ENCODE measurements around the gene ULK4.

Gene ULK4

DNA sequence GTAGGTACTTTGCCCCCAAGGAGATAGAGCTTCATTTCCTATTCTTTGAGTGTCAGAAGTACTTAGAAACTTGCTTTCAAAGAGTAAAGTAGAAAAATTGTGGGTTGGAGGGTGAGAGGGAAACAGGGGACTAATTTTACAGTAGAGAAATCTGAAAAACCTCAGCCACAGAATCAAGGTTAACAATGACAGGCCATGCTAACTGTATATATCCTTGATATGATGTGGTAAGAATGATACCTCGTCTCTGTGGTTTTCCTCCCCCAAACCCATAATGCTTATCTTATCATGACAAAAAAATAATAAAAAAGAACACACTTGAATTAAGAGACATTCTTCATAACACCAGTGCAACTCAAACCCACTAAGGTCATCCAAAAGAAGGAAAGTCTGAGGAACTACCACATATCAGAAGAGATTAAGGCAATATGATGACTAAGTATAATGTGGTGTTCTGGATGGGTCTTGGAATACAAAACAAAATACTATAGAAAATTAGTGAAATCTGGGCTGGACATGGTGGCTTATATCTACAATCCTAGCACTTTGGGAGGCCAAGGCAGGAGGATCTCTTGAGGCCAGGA is 360.4 kb downstream of the ULK4 start:
- TF ChIP-seq, protein P1, sequence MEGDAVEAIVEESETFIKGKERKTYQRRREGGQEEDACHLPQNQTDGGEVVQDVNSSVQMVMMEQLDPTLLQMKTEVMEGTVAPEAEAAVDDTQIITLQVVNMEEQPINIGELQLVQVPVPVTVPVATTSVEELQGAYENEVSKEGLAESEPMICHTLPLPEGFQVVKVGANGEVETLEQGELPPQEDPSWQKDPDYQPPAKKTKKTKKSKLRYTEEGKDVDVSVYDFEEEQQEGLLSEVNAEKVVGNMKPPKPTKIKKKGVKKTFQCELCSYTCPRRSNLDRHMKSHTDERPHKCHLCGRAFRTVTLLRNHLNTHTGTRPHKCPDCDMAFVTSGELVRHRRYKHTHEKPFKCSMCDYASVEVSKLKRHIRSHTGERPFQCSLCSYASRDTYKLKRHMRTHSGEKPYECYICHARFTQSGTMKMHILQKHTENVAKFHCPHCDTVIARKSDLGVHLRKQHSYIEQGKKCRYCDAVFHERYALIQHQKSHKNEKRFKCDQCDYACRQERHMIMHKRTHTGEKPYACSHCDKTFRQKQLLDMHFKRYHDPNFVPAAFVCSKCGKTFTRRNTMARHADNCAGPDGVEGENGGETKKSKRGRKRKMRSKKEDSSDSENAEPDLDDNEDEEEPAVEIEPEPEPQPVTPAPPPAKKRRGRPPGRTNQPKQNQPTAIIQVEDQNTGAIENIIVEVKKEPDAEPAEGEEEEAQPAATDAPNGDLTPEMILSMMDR (IDR thresholded peaks at IDR 0.05) = no peak

DNA sequence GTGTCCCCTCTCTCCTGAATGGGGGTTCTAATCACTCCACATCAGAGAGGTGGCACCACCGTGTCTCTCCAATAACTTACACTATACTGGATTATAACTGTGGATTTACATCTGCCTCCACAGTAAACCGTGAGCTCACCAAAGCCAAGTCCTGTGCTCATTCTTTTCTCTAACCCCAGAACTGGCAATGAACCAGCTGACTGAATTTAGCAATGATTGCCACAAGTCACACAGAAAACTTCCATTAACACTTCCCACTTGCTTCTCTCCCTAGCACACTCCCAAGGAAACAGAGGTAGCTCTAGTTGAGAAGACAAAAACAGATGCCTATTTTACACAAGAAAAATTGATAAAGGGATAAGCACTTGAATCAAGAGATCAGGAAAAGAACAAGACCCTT is 361.3 kb downstream of the ULK4 start:
- TF ChIP-seq, protein P1 (IDR thresholded peaks at IDR 0.05) = no peak

DNA sequence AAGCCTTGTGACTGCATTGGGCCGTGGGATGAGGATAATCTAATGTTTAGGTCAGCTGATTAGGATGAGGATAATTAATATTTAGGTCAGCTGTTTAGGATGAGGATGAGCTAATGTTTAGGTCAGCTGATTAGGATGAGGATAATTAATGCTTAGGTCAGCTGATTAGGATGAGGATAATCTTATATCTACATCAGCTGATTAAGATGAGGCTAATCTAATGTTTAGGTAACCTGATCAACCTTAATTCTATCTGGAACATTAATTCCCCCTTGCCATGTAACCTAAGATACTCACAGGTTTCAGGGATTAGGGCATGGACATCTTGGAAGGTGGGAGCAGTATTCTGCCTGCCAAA is 362.8 kb downstream of the ULK4 start:
- TF ChIP-seq, protein P1 (IDR thresholded peaks at IDR 0.05) = no peak

DNA sequence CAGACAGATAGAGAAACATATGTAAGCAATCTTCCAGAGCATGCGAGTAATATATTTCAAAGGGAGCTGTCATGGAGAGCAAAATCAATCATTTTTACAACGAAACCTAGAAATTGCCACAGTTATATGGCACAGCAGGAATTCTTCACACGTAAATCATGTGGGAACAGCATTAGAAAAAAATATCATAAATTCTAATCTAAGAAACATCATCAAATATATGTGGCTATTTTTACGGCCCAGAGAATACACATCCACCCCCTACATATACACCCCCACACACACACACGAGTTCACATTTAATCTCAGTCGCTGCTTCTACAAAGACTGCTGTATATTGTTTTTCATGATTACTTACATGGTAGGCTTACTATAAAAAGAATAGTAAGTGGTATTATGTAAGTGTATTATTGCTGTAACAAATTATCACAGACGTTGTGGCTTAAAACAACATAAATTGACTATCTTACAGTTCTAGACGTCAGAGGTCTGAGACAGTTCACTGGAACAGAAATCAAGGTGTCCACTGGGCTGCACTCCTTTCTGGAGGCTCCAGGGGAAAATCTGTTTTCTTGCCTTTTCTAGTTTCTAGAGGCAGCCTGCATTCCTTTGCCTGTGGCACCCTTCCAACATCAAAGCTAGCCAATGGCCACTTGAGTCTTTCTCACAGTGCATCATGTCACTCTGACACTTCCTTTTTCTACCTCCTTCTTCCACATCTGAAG is 363.3 kb downstream of the ULK4 start:
- TF ChIP-seq, protein P1 (IDR thresholded peaks at IDR 0.05) = no peak

DNA sequence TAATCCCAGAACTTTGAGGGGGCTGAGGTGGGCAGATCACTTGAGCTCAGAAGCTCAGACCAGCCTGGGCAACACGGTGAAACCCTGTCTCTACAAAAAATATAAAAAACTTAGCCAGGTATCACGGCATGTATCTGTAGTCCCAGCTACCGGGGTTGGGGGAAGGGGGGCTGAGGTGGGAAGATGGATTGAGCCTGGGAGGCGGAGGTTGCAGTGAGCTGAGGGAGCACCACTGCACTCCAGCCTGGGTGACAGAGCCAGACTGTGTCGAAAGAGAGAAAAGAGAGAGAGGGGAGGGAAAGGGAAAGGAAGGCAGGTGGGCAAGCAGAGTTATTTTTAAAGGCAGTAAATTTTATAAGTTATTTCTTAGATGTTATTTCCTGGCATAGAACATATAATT is 368.1 kb downstream of the ULK4 start:
- TF ChIP-seq, protein P1 (IDR thresholded peaks at IDR 0.05) = no peak

DNA sequence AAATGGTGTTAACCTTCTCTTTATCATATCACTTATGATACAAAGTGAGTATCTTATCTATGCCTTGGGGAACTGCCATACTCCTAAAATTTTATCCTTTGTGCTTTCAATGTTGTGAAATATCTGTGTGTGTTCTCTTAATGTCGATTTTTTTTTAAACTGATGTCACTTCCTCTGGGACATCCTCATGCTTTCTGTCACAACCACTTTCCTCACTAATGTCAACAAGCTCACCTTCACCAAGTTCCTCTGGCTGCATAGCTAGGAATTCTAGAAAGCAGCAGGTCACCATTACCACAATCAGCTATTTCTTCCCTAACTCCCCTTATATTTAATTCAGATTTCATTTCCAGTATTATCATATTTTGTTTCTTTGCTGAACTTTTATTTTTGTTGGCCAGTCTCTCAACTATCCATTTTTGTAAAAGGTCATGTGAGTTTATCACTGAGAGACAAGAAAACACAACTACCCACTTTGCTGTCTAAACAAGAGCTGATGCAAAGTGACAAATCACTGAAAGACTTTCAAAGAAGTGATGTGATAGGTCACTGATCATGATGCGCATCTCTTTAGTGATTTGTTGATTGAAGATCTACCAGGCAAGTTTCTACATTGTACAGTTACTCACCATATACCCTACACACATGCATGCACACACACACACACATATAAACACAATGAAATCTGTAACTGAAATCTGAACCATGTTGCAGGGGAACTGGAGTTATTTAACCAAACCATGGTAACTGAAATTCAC is 369.0 kb downstream of the ULK4 start:
- TF ChIP-seq, protein P1 (IDR thresholded peaks at IDR 0.05) = no peak

DNA sequence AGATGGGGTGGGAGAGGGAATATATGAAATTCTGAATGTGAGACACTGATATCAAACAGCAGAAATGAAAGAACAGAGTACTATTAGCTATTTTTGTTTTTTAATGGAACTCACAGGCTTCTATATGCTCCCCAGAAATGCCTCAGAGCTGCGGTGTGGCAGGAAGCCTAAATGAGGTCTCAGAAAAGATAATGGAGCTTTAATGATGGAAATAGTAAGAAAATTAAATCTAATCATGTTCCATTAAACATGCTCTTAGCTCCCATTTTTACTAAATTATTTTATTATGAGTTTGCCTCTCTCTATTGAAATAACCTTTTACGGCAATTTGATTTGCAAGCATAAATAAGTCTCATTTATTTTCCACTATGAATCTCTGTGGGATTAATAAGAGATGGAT is 378.9 kb downstream of the ULK4 start:
- TF ChIP-seq, protein P1 (IDR thresholded peaks at IDR 0.05) = no peak
